IPS DF 6.9 (cell line): ENCODE measurements around the gene IRAK2.
"Not testable (repeated sequence)": the region's sequence is repeated elsewhere in the genome, so short reads cannot be mapped to it uniquely, and the experiment has no call there.

Experiments
- DNase-seq: peaks from one replicate; pipeline ENCODE4 v3.0.0-alpha.2; 2013; ENCODE audit warnings: low read depth, low spot score
- H3K27ac ChIP-seq: one replicate; pipeline ENCODE4 v1.5.1; 2013; ENCODE audit warnings: low read length, control low read depth
- H3K27me3 ChIP-seq: 2 replicates; pipeline ENCODE4 v1.6.1; 2013; ENCODE audit warnings: mild to moderate bottlenecking, low read length; ENCODE audit not compliant: control insufficient read depth, insufficient read depth
- H3K36me3 ChIP-seq: 2 replicates; pipeline ENCODE4 v1.6.1; 2013; ENCODE audit warnings: low read length; ENCODE audit not compliant: control insufficient read depth, insufficient read depth
- H3K4me1 ChIP-seq: 2 replicates; pipeline ENCODE4 v1.6.1; 2013; ENCODE audit warnings: low read length; ENCODE audit not compliant: control insufficient read depth, insufficient read depth
- H3K4me3 ChIP-seq: 2 replicates; pipeline ENCODE4 v1.5.1; 2013; ENCODE audit warnings: mild to moderate bottlenecking, low read length
- H3K9me3 ChIP-seq: 2 replicates; pipeline ENCODE4 v1.6.1; 2013; ENCODE audit warnings: low read length, inconsistent platforms; ENCODE audit not compliant: control insufficient read depth, insufficient read depth
- WGBS: extraction: QIAGEN DNeasy Blood & Tissue Kit; methylation state at CpG from one replicate; pipeline ENCODE4 v1.1.7; 2013; ENCODE audit warnings: mixed read lengths, missing lambda C conversion rate; ENCODE audit not compliant: insufficient read length, insufficient coverage; 5-methylcytosine and 5-hydroxymethylcytosine counted together

Gene IRAK2

DNA sequence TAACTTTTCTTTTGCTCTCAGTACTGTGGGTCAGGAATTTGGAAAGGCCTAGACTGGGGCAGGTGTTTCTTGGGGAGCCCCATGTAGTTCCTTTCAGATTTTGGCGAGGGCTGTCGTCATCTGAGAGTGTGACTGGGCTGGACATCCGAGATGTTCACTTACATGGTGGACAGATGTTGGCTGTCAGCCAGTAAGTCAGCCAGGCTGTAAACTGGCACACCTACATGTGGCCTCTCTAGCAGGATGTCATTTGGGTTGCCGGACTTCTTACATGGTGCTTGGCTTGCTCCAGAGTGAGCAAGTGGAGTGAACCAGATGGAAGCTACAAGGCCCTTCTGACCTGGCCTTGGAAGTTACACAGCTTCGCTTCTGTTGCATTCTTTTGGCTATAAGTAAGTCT, 104.2 kb downstream of the IRAK2 start:
- no peak for DNase-seq
- no peak overlapping the region for H3K4me3 ChIP-seq
- H3K9me3 ChIP-seq: no peaks in the 10 kb centered on the region
- H3K27ac ChIP-seq: no peak overlapping the region
- peaks cover 7% of the 10 kb centered on the region for H3K36me3 ChIP-seq
- no peaks in the 10 kb centered on the region; the same call in 1 of the 2 replicates for H3K27me3 ChIP-seq
- H3K4me1 ChIP-seq: 0 out of 2 replicates have a peak, but pooled peaks cover 2% of the 10 kb centered on the region
- WGBS: no CpG with 5 or more reads among the region's 5 CpGs

DNA sequence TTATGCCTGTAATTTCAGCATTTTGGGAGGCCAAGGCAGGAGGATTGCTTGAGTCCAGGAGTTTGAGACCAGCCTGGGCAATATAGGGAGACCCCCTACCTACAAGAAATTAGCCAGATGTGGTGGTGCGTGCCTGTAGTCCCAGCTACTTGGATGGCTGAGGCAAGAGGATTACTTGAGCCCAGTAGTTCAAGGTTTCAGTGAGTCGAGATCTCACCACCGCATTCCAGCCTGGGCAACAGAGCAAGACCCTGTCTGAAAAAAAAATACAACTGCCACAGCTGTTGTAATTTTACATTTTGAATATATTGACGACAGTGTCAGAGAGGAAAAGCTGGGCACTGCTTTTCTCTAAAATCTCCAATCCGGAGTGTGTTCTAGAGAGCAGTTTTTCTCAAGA, 104.7 kb downstream of the IRAK2 start:
- Histone ChIP-seq H3K36me3 (peaks cover 7% of the 10 kb centered on the region), H3K4me3 (no peak overlapping the region), H3K27me3 (no peaks in the 10 kb centered on the region; the same call in 1 of the 2 replicates), H3K27ac (no peak overlapping the region), H3K4me1 (no peaks in the 10 kb centered on the region), H3K9me3 (no peaks in the 10 kb centered on the region)
- WGBS: no CpG with 5 or more reads among the region's 5 CpGs
- DNase-seq: no peak

DNA sequence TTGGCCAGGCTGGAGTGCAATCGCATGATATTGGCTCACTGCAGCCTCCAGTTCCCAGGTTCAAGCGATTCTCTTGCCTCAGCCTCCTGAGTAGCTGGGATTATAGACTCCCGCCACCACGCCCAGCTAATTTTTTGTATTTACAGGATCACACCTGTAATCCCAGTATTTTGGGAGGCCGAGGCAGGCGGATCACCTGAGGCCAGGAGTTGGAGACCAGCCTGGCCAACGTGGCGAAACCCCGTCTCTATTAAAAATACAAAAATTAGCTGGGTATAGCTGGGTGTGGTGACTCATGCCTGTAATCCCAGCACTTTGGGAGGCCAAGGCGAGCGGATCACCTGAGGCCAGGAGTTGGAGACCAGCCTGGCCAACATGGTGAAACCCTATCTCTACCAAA, 107.8 kb downstream of the IRAK2 start:
- not testable (repeated sequence) for H3K27me3 ChIP-seq, H3K4me1 ChIP-seq, H3K27ac ChIP-seq, H3K4me3 ChIP-seq, DNase-seq, H3K9me3 ChIP-seq
- WGBS: no CpG with 5 or more reads among the region's 11 CpGs
- H3K36me3 ChIP-seq: peaks cover 14% of the 10 kb centered on the region

DNA sequence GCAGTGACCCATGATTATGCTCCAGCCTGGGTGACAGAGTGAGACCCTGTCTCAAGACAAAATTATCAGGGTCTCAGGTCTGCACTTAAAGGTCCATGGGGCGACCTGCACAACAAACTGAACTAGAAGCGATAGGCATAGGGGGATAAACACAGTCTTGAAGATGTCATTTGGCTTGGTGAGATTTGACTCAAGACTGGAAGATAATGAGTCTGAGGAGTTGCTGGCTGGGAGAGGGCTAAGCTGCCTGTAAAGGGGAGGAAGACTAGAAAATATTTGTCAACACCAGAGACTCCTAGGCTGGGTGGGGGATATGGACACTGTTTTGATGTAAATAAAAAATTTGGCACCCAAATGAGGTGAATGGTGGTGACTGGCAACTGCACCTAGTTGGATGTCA, 108.3 kb downstream of the IRAK2 start:
- no CpG with 5 or more reads among the region's 2 CpGs for WGBS
- Histone ChIP-seq H3K9me3 (no peaks in the 10 kb centered on the region), H3K27me3 (no peaks in the 10 kb centered on the region; the same call in 1 of the 2 replicates), H3K27ac (no peak overlapping the region), H3K4me3 (no peak overlapping the region), H3K4me1 (no peaks in the 10 kb centered on the region), H3K36me3 (peaks cover 14% of the 10 kb centered on the region)
- DNase-seq: no peak

DNA sequence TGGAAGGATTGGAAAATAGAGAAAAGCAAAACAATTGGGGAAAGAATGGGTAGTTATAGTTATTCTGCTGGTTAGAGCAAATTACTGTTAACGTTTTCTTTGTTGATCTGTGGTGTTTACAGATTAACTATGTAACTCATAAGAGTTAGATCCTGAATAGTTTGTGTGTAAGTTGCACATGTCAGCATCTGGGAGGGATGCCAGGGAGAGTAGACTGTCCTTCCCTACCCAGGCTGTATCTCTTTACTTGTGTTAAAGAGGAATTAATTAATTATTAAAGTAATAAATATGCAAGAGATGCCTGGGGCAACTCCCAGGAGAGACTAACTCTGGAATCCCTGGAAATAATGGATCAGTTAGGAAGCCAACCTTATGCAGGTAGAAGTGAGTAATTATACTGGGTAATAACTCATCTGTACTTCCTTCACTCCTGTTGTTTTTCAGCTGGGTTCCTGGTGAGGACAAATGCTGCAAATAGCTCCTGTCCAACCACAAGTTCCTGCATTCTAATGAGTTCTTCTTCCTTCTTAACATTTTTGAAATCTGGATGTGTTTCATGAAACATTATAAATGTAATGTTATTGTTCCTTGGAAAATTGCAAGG, 109.1 kb downstream of the IRAK2 start:
- no peak overlapping the region for H3K27ac ChIP-seq
- H3K27me3 ChIP-seq: no peaks in the 10 kb centered on the region; the same call in 1 of the 2 replicates
- H3K4me1 ChIP-seq: no peaks in the 10 kb centered on the region
- WGBS: no CpG with 5 or more reads among the region's 1 CpG
- H3K9me3 ChIP-seq: no peaks in the 10 kb centered on the region
- no peak overlapping the region for H3K4me3 ChIP-seq
- DNase-seq: no peak
- peaks cover 20% of the 10 kb centered on the region for H3K36me3 ChIP-seq

DNA sequence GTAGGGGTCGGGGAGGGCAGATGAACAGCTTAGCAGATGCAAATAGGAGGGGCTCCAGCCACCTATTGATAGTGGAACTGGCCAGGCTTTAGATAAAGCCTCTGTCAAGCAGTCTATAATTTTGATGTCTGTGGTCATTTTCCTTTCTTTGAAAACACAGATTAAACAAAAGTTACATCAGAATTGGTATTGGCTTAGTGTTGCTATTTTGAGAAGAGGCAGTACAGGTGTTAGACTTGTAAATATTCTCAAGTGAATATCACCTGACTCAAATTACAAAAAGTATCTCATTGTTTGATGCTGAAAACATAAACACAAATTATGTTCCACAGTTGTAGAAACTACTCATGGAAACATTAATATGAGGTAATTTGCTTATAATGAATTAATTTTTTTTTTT, 109.9 kb downstream of the IRAK2 start:
- no CpG with 5 or more reads among the region's 1 CpG for WGBS
- no peaks in the 10 kb centered on the region for H3K9me3 ChIP-seq
- no peaks in the 10 kb centered on the region; the same call in 1 of the 2 replicates for H3K27me3 ChIP-seq
- H3K4me1 ChIP-seq: no peaks in the 10 kb centered on the region
- DNase-seq: no peak
- no peak overlapping the region for H3K27ac ChIP-seq
- no peak overlapping the region for H3K4me3 ChIP-seq
- H3K36me3 ChIP-seq: peaks cover 25% of the 10 kb centered on the region

DNA sequence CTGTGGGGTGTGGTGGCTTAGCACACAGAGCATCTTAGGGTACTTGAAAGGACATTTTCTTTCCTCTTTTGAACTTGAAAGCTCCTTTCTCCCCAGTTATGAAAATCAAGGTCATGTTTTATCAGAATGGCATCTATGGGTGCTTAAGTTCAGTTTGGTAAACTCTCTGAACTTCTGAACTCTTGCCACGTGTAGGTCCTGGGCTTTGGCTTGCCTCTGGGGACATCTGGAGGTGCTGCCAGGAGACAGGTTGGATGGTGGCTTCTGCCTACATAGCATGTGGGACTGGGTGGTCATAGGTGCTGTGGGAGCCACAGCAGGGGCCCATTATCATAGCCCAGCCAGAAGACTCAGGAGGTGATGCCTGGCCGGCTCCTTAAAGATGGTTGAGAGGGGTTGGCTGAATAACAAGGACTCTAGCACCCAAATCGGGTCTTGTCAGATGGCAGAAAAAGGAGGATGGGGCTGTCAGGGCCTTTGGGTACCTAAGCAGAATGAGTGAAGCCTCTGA, 112.5 kb downstream of the IRAK2 start:
- peaks cover 30% of the 10 kb centered on the region for H3K36me3 ChIP-seq
- H3K4me1 ChIP-seq: no peaks in the 10 kb centered on the region
- no peaks in the 10 kb centered on the region for H3K9me3 ChIP-seq
- H3K4me3 ChIP-seq: no peak overlapping the region
- H3K27ac ChIP-seq: no peak overlapping the region
- WGBS: no CpG with 5 or more reads among the region's 3 CpGs
- no peak for DNase-seq
- no peaks in the 10 kb centered on the region; the same call in 1 of the 2 replicates for H3K27me3 ChIP-seq

DNA sequence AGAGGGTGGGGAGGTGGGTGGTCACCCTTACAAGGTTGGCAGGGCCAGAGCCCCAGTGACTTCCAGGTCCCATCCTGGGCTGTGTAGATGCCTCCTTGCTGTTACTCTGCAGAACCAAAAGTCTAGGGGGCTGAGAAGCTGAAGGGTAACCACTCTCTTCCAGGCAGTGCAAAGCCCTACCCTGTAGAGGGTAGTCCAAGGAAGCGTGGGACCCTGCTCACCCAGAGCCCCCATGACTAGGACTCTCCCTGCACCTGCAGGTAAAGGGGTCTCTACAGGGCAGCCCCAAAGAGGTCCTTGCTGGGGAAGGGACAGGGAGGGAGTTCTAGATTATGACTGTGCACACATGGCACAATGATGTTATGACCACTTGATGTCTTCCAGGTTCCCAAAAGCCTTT, 113.8 kb downstream of the IRAK2 start:
- H3K9me3 ChIP-seq: no peaks in the 10 kb centered on the region
- no peaks in the 10 kb centered on the region for H3K4me1 ChIP-seq
- H3K4me3 ChIP-seq: no peak overlapping the region
- WGBS: no CpG with 5 or more reads among the region's 1 CpG
- no peak overlapping the region for H3K27ac ChIP-seq
- no peaks in the 10 kb centered on the region for H3K27me3 ChIP-seq
- peaks cover 30% of the 10 kb centered on the region for H3K36me3 ChIP-seq
- DNase-seq: no peak

DNA sequence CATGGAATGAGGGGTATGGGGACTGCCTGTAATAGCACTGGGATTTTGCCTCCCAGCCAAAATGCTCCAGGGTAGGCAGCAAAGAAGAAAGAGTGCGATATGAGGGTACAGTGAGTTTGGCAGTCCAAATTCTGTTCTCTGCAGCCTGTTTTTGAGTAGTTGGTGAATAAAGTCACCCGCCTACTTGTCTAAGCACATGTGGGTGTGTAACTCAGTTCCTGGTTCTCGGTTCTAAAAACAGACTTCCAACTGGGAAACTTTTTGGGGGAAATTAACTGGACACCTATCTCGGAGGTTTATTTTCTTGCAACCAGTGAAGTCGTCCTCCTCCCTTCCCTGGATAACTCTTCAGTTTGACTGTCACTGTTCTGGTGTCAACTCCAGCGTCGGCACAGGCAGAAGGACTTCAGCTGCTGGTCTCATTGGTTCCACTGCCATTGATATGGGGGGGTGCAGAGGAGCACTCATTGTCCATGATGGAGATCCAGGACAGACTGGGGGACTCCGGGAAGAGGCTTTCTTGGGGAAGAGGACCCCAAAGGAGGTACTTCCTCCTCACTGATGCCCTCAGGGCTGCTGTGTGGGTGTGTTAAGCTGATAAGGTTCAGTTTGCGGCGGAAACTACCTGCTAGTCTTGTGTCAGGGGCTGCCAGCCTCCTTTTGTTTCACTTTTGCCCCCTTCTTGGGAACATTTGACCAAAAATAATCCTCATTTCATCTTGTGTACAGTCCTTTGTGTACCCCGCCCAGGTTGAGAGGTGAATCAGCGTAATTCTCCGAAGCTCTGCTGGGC, 114.9 kb downstream of the IRAK2 start:
- Histone ChIP-seq H3K4me3 (no peak overlapping the region), H3K4me1 (no peaks in the 10 kb centered on the region), H3K36me3 (peaks cover 30% of the 10 kb centered on the region), H3K27ac (no peak overlapping the region), H3K27me3 (no peaks in the 10 kb centered on the region), H3K9me3 (no peaks in the 10 kb centered on the region)
- no CpG with 5 or more reads among the region's 13 CpGs for WGBS
- DNase-seq: no peak

DNA sequence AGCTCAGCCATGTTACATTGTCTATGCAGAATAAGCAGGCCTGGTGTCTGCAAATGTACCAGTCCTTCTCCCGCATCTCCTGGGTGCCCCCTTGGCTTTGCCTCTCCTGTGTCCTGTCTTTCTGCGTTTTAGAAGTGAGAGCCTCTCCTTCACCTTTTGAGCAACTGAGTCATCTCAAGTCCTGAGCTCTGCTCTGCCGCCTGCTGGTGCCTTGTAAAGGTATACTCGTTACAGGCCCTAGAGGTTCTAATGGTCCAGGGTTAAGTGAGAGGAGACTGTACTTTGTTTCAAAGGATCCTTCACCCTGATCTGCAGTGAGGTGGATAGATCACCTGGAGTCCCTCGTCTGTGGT, 115.4 kb downstream of the IRAK2 start:
- H3K27ac ChIP-seq: no peak overlapping the region
- H3K9me3 ChIP-seq: no peaks in the 10 kb centered on the region
- no peaks in the 10 kb centered on the region for H3K27me3 ChIP-seq
- WGBS: no CpG with 5 or more reads among the region's 5 CpGs
- H3K4me3 ChIP-seq: no peak overlapping the region
- no peak for DNase-seq
- H3K36me3 ChIP-seq: peaks cover 30% of the 10 kb centered on the region
- H3K4me1 ChIP-seq: no peaks in the 10 kb centered on the region
